AG09309 (cell line): Measurements from ENCODE around the gene LONRF2.

Source experiments
- DNase-seq: peaks from one replicate; pipeline ENCODE4 v3.0.0-alpha.2; 2010; ENCODE audit warnings: low read depth
- H3K4me3 ChIP-seq: 2 replicates; pipeline ENCODE4 v1.5.1; 2011; ENCODE audit warnings: mild to moderate bottlenecking, low read depth, low read length, moderate library complexity; ENCODE audit not compliant: control insufficient read depth
- CTCF ChIP-seq: IDR thresholded peaks from 2 replicates; pipeline ENCODE4 v1.5.1; 2011; ENCODE audit warnings: mild to moderate bottlenecking, low read depth, low read length, inconsistent platforms; ENCODE audit not compliant: insufficient read depth, control insufficient read depth; ENCODE audit errors: missing control alignments

LONRF2 gene

GRCh38 chr2:100272841-100273329 lies 49.4 kb downstream of the LONRF2 start:
- H3K4me3 ChIP-seq: no peak overlapping the region
- no peak for TF ChIP-seq CTCF
- DNase-seq: no peak

GRCh38 chr2:100271210-100271609 lies 51.1 kb downstream of the LONRF2 start:
- DNase-seq: no peak
- TF ChIP-seq CTCF: no peak
- no peak overlapping the region for H3K4me3 ChIP-seq

- TF ChIP-seq CTCF: no peak
- no peak overlapping the region for H3K4me3 ChIP-seq
- no peak for DNase-seq
These were observed 51.7 kb downstream of the LONRF2 start for GRCh38 chr2:100270381-100271146.

GRCh38 chr2:100269889-100270288 lies 52.4 kb downstream of the LONRF2 start:
- no peak for DNase-seq
- no peak overlapping the region for H3K4me3 ChIP-seq
- TF ChIP-seq CTCF: no peak

- DNase-seq: no peak
- no peak for TF ChIP-seq CTCF
- H3K4me3 ChIP-seq: no peak overlapping the region
These were observed 53.3 kb downstream of the LONRF2 start for GRCh38 chr2:100268986-100269385.

- no peak overlapping the region for H3K4me3 ChIP-seq
- DNase-seq: no peak
- TF ChIP-seq CTCF: no peak
These were observed 54.5 kb downstream of the LONRF2 start for GRCh38 chr2:100267751-100268150.

- TF ChIP-seq CTCF: no peak
These were observed 56.2 kb downstream of the LONRF2 start for GRCh38 chr2:100266126-100266525.

More at GRCh38 chr2:100266126-100266525, 56.2 kb downstream of the LONRF2 start:
- no peak for DNase-seq
- no peak overlapping the region for H3K4me3 ChIP-seq
